Liver (tissue), 9 donors: Measurements from ENCODE around the gene JTB. TPM values are rescaled to one million over a fixed set of nuclear protein-coding genes. Genes with fewer than 3 reads are reported as not detected.
"Not testable (repeated sequence)": the region's sequence is repeated elsewhere in the genome, so short reads cannot be mapped to it uniquely, and the experiment has no call there.

Source experiments
- DNase-seq: peaks from one replicate; pipeline ENCODE4 v3.0.0-alpha.2; 2017; ENCODE audit warnings: low spot score
- H3K27ac ChIP-seq, 2 donors: one replicate each; pipeline ENCODE4 v1.7.0; 2013; ENCODE audit warnings: inconsistent platforms in 2 of 2, low read length in 2 of 2, control low read depth in 1 of 2, low read depth in 1 of 2, mild to moderate bottlenecking in 1 of 2
- H3K27me3 ChIP-seq, 4 donors: one replicate each; pipeline versions ENCODE4 v1.6.1 to v1.7.0; 2013; ENCODE audit warnings: low read length in 3 of 4, inconsistent platforms in 1 of 4, mild to moderate bottlenecking in 1 of 4, moderate library complexity in 1 of 4; ENCODE audit not compliant: control insufficient read depth in 4 of 4, insufficient read depth in 4 of 4
- H3K36me3 ChIP-seq, 4 donors: one replicate each; pipeline versions ENCODE4 v1.6.1 to v1.7.0; 2013; ENCODE audit warnings: low read length in 3 of 4, mild to moderate bottlenecking in 3 of 4, low read depth in 1 of 4, moderate library complexity in 1 of 4; ENCODE audit not compliant: control insufficient read depth in 4 of 4, insufficient read depth in 3 of 4
- H3K4me1 ChIP-seq, 4 donors: one replicate each; pipeline versions ENCODE4 v1.6.1 to v1.7.0; 2013; ENCODE audit warnings: low read length in 3 of 4, mild to moderate bottlenecking in 3 of 4, moderate library complexity in 1 of 4; ENCODE audit not compliant: control insufficient read depth in 4 of 4, insufficient read depth in 4 of 4
- H3K4me3 ChIP-seq, 3 donors: one replicate each; pipeline versions ENCODE4 v1.6.1 to v1.7.0; 2013; ENCODE audit warnings: low read length in 3 of 3, control low read depth in 1 of 3, low read depth in 1 of 3, mild to moderate bottlenecking in 1 of 3
- H3K9ac ChIP-seq, 2 donors: one replicate each; pipeline ENCODE4 v1.7.0; 2013; ENCODE audit warnings: low read length in 2 of 2, mild to moderate bottlenecking in 2 of 2, moderate library complexity in 2 of 2, control low read depth in 1 of 2, low read depth in 1 of 2
- H3K9me3 ChIP-seq, 4 donors: one replicate each; pipeline versions ENCODE4 v1.6.1 to v1.7.0; 2013; ENCODE audit warnings: low read length in 3 of 4; ENCODE audit not compliant: control insufficient read depth in 4 of 4
- ATF3 ChIP-seq: IDR thresholded peaks from 2 replicates; pipeline ENCODE4 v1.6.1; 2016; ENCODE audit warnings: antibody characterized with exemption
- CTCF ChIP-seq: fragments of 150-350 bp; IDR thresholded peaks from 2 replicates; pipeline ENCODE4 v1.5.1; 2017; ENCODE audit warnings: improper control_type of control experiment, low read depth, low read length; ENCODE audit not compliant: missing input control
- EGR1 ChIP-seq, 2 donors: IDR thresholded peaks; 2 replicates each; pipeline ENCODE4 v1.6.1; 2016 to 2018; ENCODE audit warnings: antibody characterized with exemption in 2 of 2, low read depth in 2 of 2
- FOXA1 ChIP-seq: IDR thresholded peaks from 2 replicates; pipeline ENCODE4 v1.6.1; 2016; ENCODE audit warnings: antibody characterized with exemption
- GABPA ChIP-seq, 2 donors: IDR thresholded peaks in 1 of 2; conservative IDR thresholded peaks in 1 of 2; 2 replicates each; pipeline ENCODE4 v1.6.1; 2016; ENCODE audit warnings: antibody characterized with exemption in 2 of 2, mild to moderate bottlenecking in 1 of 2, moderate library complexity in 1 of 2
- HNF4A ChIP-seq, 2 donors: conservative IDR thresholded peaks; 2 replicates each; pipeline ENCODE4 v1.6.1; 2016; ENCODE audit warnings: antibody characterized with exemption in 2 of 2, mild to moderate bottlenecking in 2 of 2
- REST ChIP-seq: IDR thresholded peaks from 2 replicates; pipeline ENCODE4 v1.6.1; 2016; ENCODE audit warnings: antibody characterized with exemption, mild to moderate bottlenecking
- TAF1 ChIP-seq: conservative IDR thresholded peaks from 2 replicates; pipeline ENCODE4 v1.6.1; 2016; ENCODE audit warnings: antibody characterized with exemption, mild to moderate bottlenecking
- ZBTB33 ChIP-seq: IDR thresholded peaks from 2 replicates; pipeline ENCODE4 v1.6.1; 2016; ENCODE audit warnings: antibody characterized with exemption
- WGBS: extraction: QIAGEN DNeasy Blood & Tissue Kit; methylation state at CpG from one replicate; pipeline ENCODE4 v1.1.7; 2013; 5-methylcytosine and 5-hydroxymethylcytosine counted together
- polyA plus RNA-seq, 2 donors: library from polyadenylated mRNA; stranded (reverse) in 1 of 2; unstranded in 1 of 2; fragments of 200-250 nt in 1 of 2; fragments of >200 nt in 1 of 2; fragmentation: Nextera tagmentation in 1 of 2; extraction: Ambion mirVana in 1 of 2; gene quantifications; one replicate each; pipeline versions ENCODE4 v1.2.1 to v1.2.3, GENCODE V29; 2013 to 2015
- total RNA-seq, 2 donors: library from RNA; depleted of rRNA; stranded (reverse); fragments of >200 nt; gene quantifications; one replicate each; pipeline ENCODE4 v1.2.3, GENCODE V29; 2014
- donor health status: healthy.
- donor health status: healthy.
- donor health status: healthy.
- donor health status: healthy.
- donor health status: healthy.

Gene JTB
- total and polyA plus RNA-seq, 4 donors = 88.9 to 182 (median 124) TPM

GRCh38 chr1:154006136-154006535 is 28.7 kb upstream of the JTB start:
- Histone ChIP-seq H3K4me1 (no peaks in the 10 kb centered on the region), H3K36me3 (no peaks in the 10 kb centered on the region), H3K4me3 (no peak overlapping the region), H3K27ac (no peak overlapping the region), H3K27me3 (no peaks in the 10 kb centered on the region), H3K9me3 (no peaks in the 10 kb centered on the region), H3K9ac (no peak overlapping the region)
- TF ChIP-seq ATF3 = no peak
- no peak for TF ChIP-seq ZBTB33
- TF ChIP-seq EGR1 (IDR thresholded peaks at IDR 0.05; ENCODE audit: low read depth in 2 of 2) = no peak
- TF ChIP-seq TAF1 = no peak
- TF ChIP-seq FOXA1 = no peak
- no peak for TF ChIP-seq REST
- TF ChIP-seq HNF4A (conservative IDR thresholded peaks at IDR 0.05) = no peak
- TF ChIP-seq GABPA (IDR thresholded peaks at IDR 0.05 in 1 of 2, conservative IDR thresholded peaks at IDR 0.05 in 1 of 2) = no peak
- 97% methylated on average over 3 of the region's 3 CpGs for WGBS
- DNase-seq = no peak

GRCh38 chr1:154000420-154000819 is 22.9 kb upstream of the JTB start:
- H3K4me3 ChIP-seq = no peak overlapping the region
- no peak overlapping the region for H3K9ac ChIP-seq
- H3K36me3 ChIP-seq = peaks cover 0 to 4% (median 1%) of the 10 kb centered on the region in 4 donors
- no peak for DNase-seq
- H3K27ac ChIP-seq = no peak overlapping the region
- 93% methylated on average over 4 of the region's 4 CpGs for WGBS
- TF ChIP-seq CTCF = no peak
- no peaks in the 10 kb centered on the region for H3K9me3 ChIP-seq
- peaks cover 0 to 5% (median 2%) of the 10 kb centered on the region in 4 donors for H3K4me1 ChIP-seq
- no peaks in the 10 kb centered on the region for H3K27me3 ChIP-seq

- not testable (repeated sequence) for H3K4me3 ChIP-seq, H3K9ac ChIP-seq, H3K9me3 ChIP-seq, H3K27me3 ChIP-seq, DNase-seq
- Histone ChIP-seq H3K36me3 (peaks cover 2 to 25% (median 19%) of the 10 kb centered on the region in 4 donors), H3K27ac (peak overlapping the region; percentile 72 to 74), H3K4me1 (peaks cover 1 to 15% (median 6%) of the 10 kb centered on the region in 4 donors)
- 98% methylated on average over 10 of the region's 10 CpGs for WGBS
These were observed 19.4 kb upstream of the JTB start for GRCh38 chr1:153996882-153997281.
